ENCODE data around the gene ATP10A. TPM values are rescaled to one million over a fixed set of nuclear protein-coding genes. Genes with fewer than 3 reads are reported as not detected.
"Not testable (repeated sequence)": the region's sequence is repeated elsewhere in the genome, so short reads cannot be mapped to it uniquely, and the experiment has no call there.

Gene ATP10A
- total RNA-seq, 1 donor from 2014 or later = 48.0 TPM

- Mint-ChIP-seq H3K9me3 (no peaks in the 10 kb centered on the region), H3K4me3 (peak overlapping the region; percentile 97), H3K27me3 (no peaks in the 10 kb centered on the region), H3K36me3 (ENCODE audit: low read depth) (peaks cover 57% of the 10 kb centered on the region), H3K4me1 (peaks cover 68% of the 10 kb centered on the region), H3K27ac (peak overlapping the region; percentile 89)
- intact Hi-C loops (cut with micrococcal nuclease) = loop anchor here (5.0 kb wide), 1 partner anchor 72 kb away; no protein-coding TSS in a partner anchor
- DNase-seq = peak; percentile 85
Observed at GRCh38 chr15:25859838-25860645, 3.1 kb downstream of the ATP10A start.

- Mint-ChIP-seq H3K9me3 (no peaks in the 10 kb centered on the region), H3K27me3 (no peaks in the 10 kb centered on the region), H3K27ac (peak overlapping the region; percentile 89), H3K36me3 (ENCODE audit: low read depth) (peaks cover 64% of the 10 kb centered on the region), H3K4me3 (peak overlapping the region; percentile 97), H3K4me1 (peaks cover 74% of the 10 kb centered on the region)
- intact Hi-C loops (cut with micrococcal nuclease) = no loop called here
- DNase-seq = peak; percentile 70
Observed at GRCh38 chr15:25858952-25859760, 4.0 kb downstream of the ATP10A start.

GRCh38 chr15:25856059-25856458 is 7.1 kb downstream of the ATP10A start:
- H3K4me3 Mint-ChIP-seq; H3K9me3 Mint-ChIP-seq; intact Hi-C loops (cut with micrococcal nuclease); H3K27me3 Mint-ChIP-seq; DNase-seq: not testable (repeated sequence)
- Mint-ChIP-seq H3K27ac (peak overlapping the region; percentile 64), H3K36me3 (ENCODE audit: low read depth) (peaks cover 81% of the 10 kb centered on the region), H3K4me1 (peaks cover 89% of the 10 kb centered on the region)

GRCh38 chr15:25852661-25853524 is 10.2 kb downstream of the ATP10A start:
- intact Hi-C loops (cut with micrococcal nuclease) = loop anchor here (2.0 to 5.0 kb wide), 2 partner anchors 229 to 414 kb away; partner anchors contain the start of gene UBE3A
- peak overlapping the region; percentile 71 for H3K4me3 Mint-ChIP-seq
- H3K27ac Mint-ChIP-seq = peak overlapping the region; percentile 87
- H3K27me3 Mint-ChIP-seq = no peaks in the 10 kb centered on the region
- H3K36me3 Mint-ChIP-seq (ENCODE audit: low read depth) = peaks cover 66% of the 10 kb centered on the region
- H3K9me3 Mint-ChIP-seq = no peaks in the 10 kb centered on the region
- DNase-seq = peak; percentile 67
- peaks cover 81% of the 10 kb centered on the region for H3K4me1 Mint-ChIP-seq

GRCh38 chr15:25852027-25852426 is 11.1 kb downstream of the ATP10A start:
- H3K4me3 Mint-ChIP-seq = peak overlapping the region; percentile 71
- intact Hi-C loops (cut with micrococcal nuclease) = loop anchor here (2.0 to 5.0 kb wide), 2 partner anchors 230 to 413 kb away; partner anchors contain the start of gene UBE3A
- H3K4me1 Mint-ChIP-seq = peaks cover 78% of the 10 kb centered on the region
- DNase-seq = no peak
- no peaks in the 10 kb centered on the region for H3K27me3 Mint-ChIP-seq
- H3K27ac Mint-ChIP-seq = peak overlapping the region; percentile 87
- H3K9me3 Mint-ChIP-seq = no peaks in the 10 kb centered on the region
- peaks cover 62% of the 10 kb centered on the region for H3K36me3 Mint-ChIP-seq (ENCODE audit: low read depth)

- H3K4me3 Mint-ChIP-seq = peak overlapping the region; percentile 84
- H3K27ac Mint-ChIP-seq = peak overlapping the region; percentile 99
- peak; percentile 90 for DNase-seq
- intact Hi-C loops (cut with micrococcal nuclease) = loop anchor here (1.0 to 5.0 kb wide), 5 partner anchors 13 to 232 kb away; partner anchors contain the start of gene ATP10A
- H3K9me3 Mint-ChIP-seq = no peaks in the 10 kb centered on the region
- peaks cover 76% of the 10 kb centered on the region for H3K4me1 Mint-ChIP-seq
- H3K36me3 Mint-ChIP-seq (ENCODE audit: low read depth) = peaks cover 51% of the 10 kb centered on the region
- H3K27me3 Mint-ChIP-seq = no peaks in the 10 kb centered on the region
Observed at GRCh38 chr15:25850154-25851111, 12.7 kb downstream of the ATP10A start.

GRCh38 chr15:25849157-25849921 is 13.8 kb downstream of the ATP10A start:
- DNase-seq = peak; percentile 68
- Mint-ChIP-seq H3K27ac (peak overlapping the region; percentile 99), H3K4me3 (peak overlapping the region; percentile 84), H3K9me3 (no peaks in the 10 kb centered on the region), H3K27me3 (no peaks in the 10 kb centered on the region), H3K4me1 (peaks cover 74% of the 10 kb centered on the region), H3K36me3 (ENCODE audit: low read depth) (peaks cover 46% of the 10 kb centered on the region)
- intact Hi-C loops (cut with micrococcal nuclease) = no loop called here

GRCh38 chr15:25848784-25849156 is 14.4 kb downstream of the ATP10A start:
- H3K36me3 Mint-ChIP-seq (ENCODE audit: low read depth) = peaks cover 45% of the 10 kb centered on the region
- H3K4me3 Mint-ChIP-seq = peak overlapping the region; percentile 84
- no peak for DNase-seq
- H3K4me1 Mint-ChIP-seq = peaks cover 72% of the 10 kb centered on the region
- H3K9me3 Mint-ChIP-seq = no peaks in the 10 kb centered on the region
- intact Hi-C loops (cut with micrococcal nuclease) = no loop called here
- peak overlapping the region; percentile 99 for H3K27ac Mint-ChIP-seq
- no peaks in the 10 kb centered on the region for H3K27me3 Mint-ChIP-seq

- peaks cover 41% of the 10 kb centered on the region for H3K36me3 Mint-ChIP-seq (ENCODE audit: low read depth)
- H3K9me3 Mint-ChIP-seq = no peaks in the 10 kb centered on the region
- peaks cover 70% of the 10 kb centered on the region for H3K4me1 Mint-ChIP-seq
Observed at GRCh38 chr15:25848325-25848724, 14.8 kb downstream of the ATP10A start.

GRCh38 chr15:25847051-25847450 is 16.1 kb downstream of the ATP10A start:
- intact Hi-C loops (cut with micrococcal nuclease) = no loop called here
- peaks cover 30% of the 10 kb centered on the region for H3K36me3 Mint-ChIP-seq (ENCODE audit: low read depth)
- H3K9me3 Mint-ChIP-seq = no peaks in the 10 kb centered on the region

More at GRCh38 chr15:25848325-25848724, 14.8 kb downstream of the ATP10A start:
- H3K27me3 Mint-ChIP-seq = no peaks in the 10 kb centered on the region
- intact Hi-C loops (cut with micrococcal nuclease) = no loop called here
- peak overlapping the region; percentile 57 for H3K27ac Mint-ChIP-seq
- H3K4me3 Mint-ChIP-seq = peak overlapping the region; percentile 42
- no peak for DNase-seq

GRCh38 chr15:25846377-25846776 is 16.8 kb downstream of the ATP10A start:
- H3K9me3 Mint-ChIP-seq = no peaks in the 10 kb centered on the region
- intact Hi-C loops (cut with micrococcal nuclease) = no loop called here
- no peaks in the 10 kb centered on the region for H3K27me3 Mint-ChIP-seq
- peak; percentile 88 for DNase-seq
- peaks cover 29% of the 10 kb centered on the region for H3K36me3 Mint-ChIP-seq (ENCODE audit: low read depth)
- H3K4me1 Mint-ChIP-seq = peaks cover 57% of the 10 kb centered on the region
- H3K27ac Mint-ChIP-seq = peak overlapping the region; percentile 99
- H3K4me3 Mint-ChIP-seq = peak overlapping the region; percentile 61

More at GRCh38 chr15:25847051-25847450, 16.1 kb downstream of the ATP10A start:
- Mint-ChIP-seq H3K27me3 (no peaks in the 10 kb centered on the region), H3K27ac (peak overlapping the region; percentile 99), H3K4me3 (peak overlapping the region; percentile 74), H3K4me1 (peaks cover 61% of the 10 kb centered on the region)
- no peak for DNase-seq
